Stimulated activated CD8-positive, alpha-beta memory T cell treated with anti-CD3 and anti-CD28 coated beads, Interleukin-4, amount 100 ng/mL, for 48 hours (primary cell): ENCODE data around the gene CFAP410.
A peak's percentile ranks its signal among the peaks of the same experiment; 100 is the strongest.
"Not testable (repeated sequence)": the region's sequence is repeated elsewhere in the genome, so short reads cannot be mapped to it uniquely, and the experiment has no call there.

Experiments
- DNase-seq: peaks from one replicate; pipeline ENCODE4 v3.0.0-alpha.2; 2020

CFAP410 gene

GRCh38 chr21:44349847-44350772, 10.9 kb upstream of the CFAP410 start:
- DNase-seq: no peak

- no peak for DNase-seq
These were observed 10.2 kb upstream of the CFAP410 start for GRCh38 chr21:44349416-44349846.

- no peak for DNase-seq
These were observed 9.7 kb upstream of the CFAP410 start for GRCh38 chr21:44348861-44349260.

GRCh38 chr21:44347911-44348451, 8.8 kb upstream of the CFAP410 start:
- DNase-seq: no peak

- DNase-seq: no peak
These were observed 6.3 kb upstream of the CFAP410 start for GRCh38 chr21:44345495-44345894.

GRCh38 chr21:44344541-44345183, 5.5 kb upstream of the CFAP410 start:
- no peak for DNase-seq

- DNase-seq: not testable (repeated sequence)
These were observed 3.8 kb upstream of the CFAP410 start for GRCh38 chr21:44342981-44343380.

GRCh38 chr21:44341726-44342458, 2.7 kb upstream of the CFAP410 start:
- DNase-seq: not testable (repeated sequence)

GRCh38 chr21:44337941-44338895, 972 bp downstream of the CFAP410 start:
- peak; percentile 50 for DNase-seq

GRCh38 chr21:44337449-44337848, 1.7 kb downstream of the CFAP410 start:
- DNase-seq: no peak

GRCh38 chr21:44335266-44336059, 3.7 kb downstream of the CFAP410 start:
- DNase-seq: no peak

- no peak for DNase-seq
These were observed 4.7 kb downstream of the CFAP410 start for GRCh38 chr21:44334329-44335030.

GRCh38 chr21:44333509-44334328, 5.5 kb downstream of the CFAP410 start:
- DNase-seq: no peak

GRCh38 chr21:44332965-44333364, 6.2 kb downstream of the CFAP410 start:
- no peak for DNase-seq

- no peak for DNase-seq
These were observed 6.8 kb downstream of the CFAP410 start for GRCh38 chr21:44332383-44332782.

GRCh38 chr21:44331650-44332307, 7.4 kb downstream of the CFAP410 start:
- DNase-seq: no peak

- DNase-seq: no peak
These were observed 8.0 kb downstream of the CFAP410 start for GRCh38 chr21:44331209-44331608.

- DNase-seq: no peak
These were observed 8.5 kb downstream of the CFAP410 start for GRCh38 chr21:44330698-44331097.
